Mesothelial cell of epicardium (in vitro differentiated cells): ENCODE results near the gene IL1R2. TPM values are rescaled to one million over a fixed set of nuclear protein-coding genes. Genes with fewer than 3 reads are reported as not detected.
A peak's percentile ranks its signal among the peaks of the same experiment; 100 is the strongest.

Source experiments
- DNase-seq, 2 experiments: peaks; one replicate each; pipeline ENCODE4 v3.0.0; 2021; ENCODE audit warnings: low spot score in 2 of 2; ENCODE audit not compliant: unreplicated experiment in 2 of 2
- H3K27ac Mint-ChIP-seq: 2 replicates; pipeline ENCODE4 v1.8.0; 2021; ENCODE audit warnings: mixed read lengths
- H3K27me3 Mint-ChIP-seq: 2 replicates; pipeline ENCODE4 v1.8.0; 2021; ENCODE audit warnings: low read depth, mixed read lengths
- H3K36me3 Mint-ChIP-seq: 2 replicates; pipeline ENCODE4 v1.8.0; 2021; ENCODE audit warnings: mixed read lengths
- H3K4me1 Mint-ChIP-seq: 2 replicates; pipeline ENCODE4 v1.8.0; 2021; ENCODE audit warnings: mixed read lengths
- H3K4me3 Mint-ChIP-seq: 2 replicates; pipeline ENCODE4 v1.8.0; 2021; ENCODE audit warnings: mild to moderate bottlenecking, moderate library complexity, mixed read lengths
- H3K9me3 Mint-ChIP-seq: 2 replicates; pipeline ENCODE4 v1.8.0; 2021; ENCODE audit warnings: mixed read lengths
- total RNA-seq: library from RNA; stranded (reverse); gene quantifications from 3 replicates; pipeline ENCODE4 v1.2.1, GENCODE V29; 2021
- TF ChIP-seq, protein P1 (sequence below): fragments of 200-600 bp; sonication (generic); IDR thresholded peaks from one replicate; pipeline ENCODE4 v1.5.0; 2021; ENCODE audit warnings: antibody characterized with exemption; ENCODE audit not compliant: unreplicated experiment

IL1R2 gene
- total RNA-seq, 1 donor from 2014 or later = not detected

GRCh38 chr2:102056079-102056581, 64.4 kb downstream of the IL1R2 start:
- Mint-ChIP-seq H3K4me3 (no peak overlapping the region), H3K9me3 (no peaks in the 10 kb centered on the region), H3K27ac (no peak overlapping the region), H3K4me1 (peaks cover 17% of the 10 kb centered on the region), H3K27me3 (no peaks in the 10 kb centered on the region), H3K36me3 (no peaks in the 10 kb centered on the region)
- TF ChIP-seq, protein P1, sequence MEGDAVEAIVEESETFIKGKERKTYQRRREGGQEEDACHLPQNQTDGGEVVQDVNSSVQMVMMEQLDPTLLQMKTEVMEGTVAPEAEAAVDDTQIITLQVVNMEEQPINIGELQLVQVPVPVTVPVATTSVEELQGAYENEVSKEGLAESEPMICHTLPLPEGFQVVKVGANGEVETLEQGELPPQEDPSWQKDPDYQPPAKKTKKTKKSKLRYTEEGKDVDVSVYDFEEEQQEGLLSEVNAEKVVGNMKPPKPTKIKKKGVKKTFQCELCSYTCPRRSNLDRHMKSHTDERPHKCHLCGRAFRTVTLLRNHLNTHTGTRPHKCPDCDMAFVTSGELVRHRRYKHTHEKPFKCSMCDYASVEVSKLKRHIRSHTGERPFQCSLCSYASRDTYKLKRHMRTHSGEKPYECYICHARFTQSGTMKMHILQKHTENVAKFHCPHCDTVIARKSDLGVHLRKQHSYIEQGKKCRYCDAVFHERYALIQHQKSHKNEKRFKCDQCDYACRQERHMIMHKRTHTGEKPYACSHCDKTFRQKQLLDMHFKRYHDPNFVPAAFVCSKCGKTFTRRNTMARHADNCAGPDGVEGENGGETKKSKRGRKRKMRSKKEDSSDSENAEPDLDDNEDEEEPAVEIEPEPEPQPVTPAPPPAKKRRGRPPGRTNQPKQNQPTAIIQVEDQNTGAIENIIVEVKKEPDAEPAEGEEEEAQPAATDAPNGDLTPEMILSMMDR = no peak
- no peak for DNase-seq

DNA sequence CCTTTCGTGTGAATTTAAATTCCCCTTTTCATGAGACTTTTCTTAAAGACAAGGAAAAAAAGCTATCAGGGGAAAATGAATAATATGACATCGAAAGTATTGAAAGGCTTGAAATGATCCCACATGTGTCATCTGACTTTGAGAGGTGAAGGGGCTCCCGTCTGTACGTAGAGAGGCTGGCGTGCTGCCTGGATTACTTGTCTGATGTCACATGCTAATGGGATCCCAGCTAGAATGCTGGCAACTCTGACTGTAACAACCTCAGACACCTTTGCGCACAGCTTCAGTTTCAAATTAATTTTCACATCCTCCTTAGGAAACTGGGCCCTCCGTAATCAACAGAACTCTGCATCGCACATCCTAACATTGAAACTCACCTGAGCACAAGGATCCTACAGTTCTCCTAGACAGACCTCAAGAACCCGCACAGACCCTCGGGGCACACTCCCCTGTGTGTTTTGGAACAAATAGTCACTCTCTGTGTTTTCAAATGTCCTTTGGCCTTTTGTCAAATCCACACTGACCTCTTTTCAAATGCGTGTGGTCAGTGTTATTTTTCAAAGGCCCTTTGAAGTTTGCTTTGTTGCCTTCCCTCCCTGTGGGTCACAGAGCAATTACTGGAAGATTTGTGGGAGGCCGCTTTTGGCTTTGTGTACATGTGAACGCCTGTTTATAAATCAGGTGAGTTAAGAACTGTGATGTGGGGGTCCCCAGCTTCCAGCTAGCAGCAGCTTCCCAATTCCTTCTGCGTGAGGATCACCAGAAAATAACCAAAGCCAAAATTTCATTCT, 65.9 kb downstream of the IL1R2 start:
- Mint-ChIP-seq H3K27ac (peak overlapping the region; percentile 32), H3K4me1 (peaks cover 24% of the 10 kb centered on the region), H3K4me3 (no peak overlapping the region)

GRCh38 chr2:102058293-102058833, 66.6 kb downstream of the IL1R2 start:
- Mint-ChIP-seq H3K27me3 (no peaks in the 10 kb centered on the region), H3K27ac (no peak overlapping the region)

More for the DNA sequence above, 65.9 kb downstream of the IL1R2 start:
- H3K27me3 Mint-ChIP-seq = no peaks in the 10 kb centered on the region
- TF ChIP-seq, protein P1 = no peak
- H3K9me3 Mint-ChIP-seq = no peaks in the 10 kb centered on the region
- no peak for DNase-seq
- H3K36me3 Mint-ChIP-seq = no peaks in the 10 kb centered on the region

DNA sequence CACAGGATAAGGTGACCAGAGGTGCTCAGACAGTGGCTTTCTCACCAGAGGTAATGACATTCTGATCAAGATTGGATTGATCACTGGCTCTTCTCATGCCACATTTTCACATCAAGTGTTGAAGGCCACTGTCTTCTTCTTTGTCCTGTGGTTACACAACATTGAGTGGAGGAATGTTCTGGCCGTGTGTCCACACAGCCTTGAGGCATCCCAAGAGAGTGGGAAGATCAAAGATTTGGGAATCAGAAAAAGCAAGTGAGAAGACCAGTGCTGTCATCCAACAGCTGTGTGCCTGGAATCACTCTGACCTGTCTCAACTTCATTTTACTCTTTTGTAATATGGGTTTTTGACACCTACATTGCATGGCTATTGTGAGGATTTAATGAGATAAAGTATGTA, 67.4 kb downstream of the IL1R2 start:
- Mint-ChIP-seq H3K4me3 (no peak overlapping the region), H3K27me3 (no peaks in the 10 kb centered on the region), H3K4me1 (peaks cover 38% of the 10 kb centered on the region), H3K27ac (no peak overlapping the region), H3K9me3 (no peaks in the 10 kb centered on the region), H3K36me3 (no peaks in the 10 kb centered on the region)
- DNase-seq = no peak
- TF ChIP-seq, protein P1 = no peak

More at GRCh38 chr2:102058293-102058833, 66.6 kb downstream of the IL1R2 start:
- TF ChIP-seq, protein P1 = no peak
- H3K9me3 Mint-ChIP-seq = no peaks in the 10 kb centered on the region
- H3K4me1 Mint-ChIP-seq = peaks cover 31% of the 10 kb centered on the region
- no peak for DNase-seq
- no peaks in the 10 kb centered on the region for H3K36me3 Mint-ChIP-seq
- H3K4me3 Mint-ChIP-seq = no peak overlapping the region

DNA sequence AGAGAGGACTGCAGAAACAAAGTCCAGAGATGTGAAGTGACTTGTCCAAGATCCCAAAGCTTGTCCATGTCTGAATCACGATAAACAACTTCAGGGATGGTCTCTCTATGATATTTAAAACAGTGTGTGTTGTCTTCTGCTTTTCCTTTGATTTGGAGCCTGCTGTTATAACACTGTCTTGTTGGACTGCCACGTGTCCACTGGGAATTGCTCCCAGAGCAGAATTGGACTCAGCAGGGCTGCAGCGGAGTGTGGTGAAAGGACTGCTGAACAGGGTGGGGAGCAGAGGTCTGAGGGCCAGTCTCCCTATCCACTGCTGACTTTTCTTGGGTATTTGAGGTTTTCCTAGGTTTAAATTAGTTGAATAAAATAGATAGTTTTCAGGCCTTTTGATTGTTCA, 68.3 kb downstream of the IL1R2 start:
- Mint-ChIP-seq H3K27me3 (no peaks in the 10 kb centered on the region), H3K4me1 (peaks cover 47% of the 10 kb centered on the region), H3K36me3 (no peaks in the 10 kb centered on the region), H3K4me3 (no peak overlapping the region), H3K9me3 (no peaks in the 10 kb centered on the region), H3K27ac (no peak overlapping the region)
- DNase-seq = no peak
- TF ChIP-seq, protein P1 = no peak
